Transverse colon (tissue), 4 donors: ENCODE results near the gene CLCA1. TPM values are rescaled to one million over a fixed set of nuclear protein-coding genes. Genes with fewer than 3 reads are reported as not detected.

Experiments
- DNase-seq: peaks from one replicate; pipeline ENCODE4 v3.0.0-alpha.2; 2019
- H3K27ac ChIP-seq, 4 donors: fragments of 200-600 bp; sonication (generic); 2 replicates each; pipeline ENCODE4 v1.5.1; 2016 to 2018; ENCODE audit warnings: inconsistent platforms in 4 of 4
- H3K27me3 ChIP-seq: fragments of 200-600 bp; sonication (generic); 2 replicates; pipeline ENCODE4 v1.5.1; 2017; ENCODE audit warnings: inconsistent platforms
- H3K36me3 ChIP-seq, 4 donors: fragments of 200-600 bp; sonication (generic); 2 replicates each; pipeline ENCODE4 v1.5.1; 2017 to 2019; ENCODE audit warnings: inconsistent platforms in 4 of 4
- H3K4me1 ChIP-seq, 4 donors: fragments of 200-600 bp; sonication (generic); 2 replicates each; pipeline ENCODE4 v1.5.1; 2017 to 2020; ENCODE audit warnings: inconsistent platforms in 4 of 4
- H3K4me3 ChIP-seq, 4 donors: fragments of 200-600 bp; sonication (generic); 1 replicate in 1 of 4; 2 replicates in 3 of 4; pipeline versions ENCODE4 v1.5.1 to v1.6.1; 2017 to 2019; ENCODE audit warnings: inconsistent platforms in 4 of 4
- H3K9me3 ChIP-seq, 2 donors: fragments of 200-600 bp; sonication (generic); 2 replicates each; pipeline ENCODE4 v1.5.1; 2017 to 2019; ENCODE audit warnings: inconsistent platforms in 2 of 2
- CTCF ChIP-seq, 5 experiments: fragments of 200-600 bp in 3 of 5; fragments of 450-650 bp in 2 of 5; sonication (generic) in 3 of 5; IDR thresholded peaks; 1 replicate in 2 of 5; 2 replicates in 3 of 5; pipeline ENCODE4 v1.5.1; 2016 to 2017; ENCODE audit warnings: antibody characterized with exemption in 5 of 5, inconsistent platforms in 3 of 5, mild to moderate bottlenecking in 2 of 5, moderate library complexity in 1 of 5
- EP300 ChIP-seq: sonication (generic); formaldehyde crosslinking; IDR thresholded peaks from one replicate; pipeline ENCODE4 v1.6.1; 2017; ENCODE audit warnings: antibody characterized with exemption, low read depth
- POLR2A ChIP-seq: fragments of 450-650 bp; IDR thresholded peaks from one replicate; pipeline ENCODE4 v1.6.1; 2016; ENCODE audit warnings: antibody characterized with exemption, mild to moderate bottlenecking, moderate library complexity
- POLR2AphosphoS5 ChIP-seq, 3 donors: sonication (generic); formaldehyde crosslinking; IDR thresholded peaks; one replicate each; pipeline ENCODE4 v1.6.1; 2016; ENCODE audit warnings: antibody characterized with exemption in 3 of 3
- WGBS, 2 donors: methylation state at CpG; one replicate each; pipeline ENCODE4 v1.1.5; 2018; ENCODE audit warnings: low coverage in 1 of 2; 5-methylcytosine and 5-hydroxymethylcytosine counted together
- in situ Hi-C, 4 donors: fragments of 200-750 bp; cut with MboI; loops; one replicate each; pipeline versions ENCODE4 v1.15.0 to v1.15.1; 2017; ENCODE audit warnings: low sequenced_read_pairs in 3 of 4, low pct_ligation_motif_present in 1 of 4, low pct_unique_long_range_greater_than_20kb in 1 of 4
- intact Hi-C: fragments of 100-400 bp; cut with DNase I; formaldehyde crosslinking; loops from one replicate; pipeline ENCODE4 v1.15.1; 2023; ENCODE audit warnings: low total_unique reads
- total RNA-seq, 4 donors: library from RNA; depleted of rRNA; stranded (reverse); fragments of >200 nt; gene quantifications; one replicate each; pipeline ENCODE4 v1.1.0, GENCODE V29; 2016

Gene CLCA1
- total RNA-seq, 4 donors from 2014 or later: 16.1 to 1,013 (median 168) TPM

- no peak for DNase-seq
- H3K27me3 ChIP-seq: no peaks in the 10 kb centered on the region
- no peaks in the 10 kb centered on the region for H3K36me3 ChIP-seq
- intact Hi-C loops: loop anchor here (10.0 kb wide), 1 partner anchor 60 kb away; no protein-coding TSS in a partner anchor
- whole genome bisulfite sequencing, 2 donors: 67 to 72% methylated on average over 1 of the region's 1 CpG
- peaks cover 0 to 21% (median 3%) of the 10 kb centered on the region in 4 donors for H3K4me1 ChIP-seq
- in situ Hi-C loops: loop anchor here in 1 of 4 donors (25.0 kb wide), 1 partner anchor 222 kb away; no protein-coding TSS in a partner anchor
- no peaks in the 10 kb centered on the region for H3K9me3 ChIP-seq
- TF ChIP-seq CTCF (IDR thresholded peaks at IDR 0.05): no peak
- TF ChIP-seq EP300: no peak
- TF ChIP-seq POLR2AphosphoS5 (IDR thresholded peaks at IDR 0.05): no peak
- no peak for TF ChIP-seq POLR2A
- no peak overlapping the region for H3K4me3 ChIP-seq
- H3K27ac ChIP-seq: no peak overlapping the region
Observed at GRCh38 chr1:86464819-86465218, 3.9 kb upstream of the CLCA1 start.

- Histone ChIP-seq H3K27me3 (no peaks in the 10 kb centered on the region), H3K36me3 (no peaks in the 10 kb centered on the region), H3K9me3 (no peaks in the 10 kb centered on the region), H3K27ac (no peak overlapping the region), H3K4me3 (no peak overlapping the region), H3K4me1 (peaks cover 0 to 11% (median 2%) of the 10 kb centered on the region in 4 donors)
- no peak for DNase-seq
- TF ChIP-seq POLR2A (no peak), EP300 (no peak), POLR2AphosphoS5 (IDR thresholded peaks at IDR 0.05) (no peak), CTCF (IDR thresholded peaks at IDR 0.05) (no peak)
- intact Hi-C loops: loop anchor here (10.0 kb wide), 1 partner anchor 59 kb away; no protein-coding TSS in a partner anchor
- WGBS, 2 donors: 80% methylated on average over 2 of the region's 2 CpGs; no CpG with 5 or more reads in 1 of the 2 donors
- in situ Hi-C loops: loop anchor here in 1 of 4 donors (25.0 kb wide), 1 partner anchor 221 kb away; no protein-coding TSS in a partner anchor
Observed at GRCh38 chr1:86466109-86466844, 2.5 kb upstream of the CLCA1 start.

- in situ Hi-C loops: loop anchor here in 1 of 4 donors (25.0 kb wide), 1 partner anchor 220 kb away; no protein-coding TSS in a partner anchor
- intact Hi-C loops: loop anchor here (10.0 kb wide), 1 partner anchor 58 kb away; no protein-coding TSS in a partner anchor
- Histone ChIP-seq H3K27ac (no peak overlapping the region), H3K27me3 (no peaks in the 10 kb centered on the region), H3K9me3 (no peaks in the 10 kb centered on the region), H3K36me3 (no peaks in the 10 kb centered on the region), H3K4me1 (peaks cover 0 to 7% (median 0%) of the 10 kb centered on the region in 4 donors), H3K4me3 (no peak overlapping the region)
- no peak for TF ChIP-seq POLR2A
- TF ChIP-seq CTCF (IDR thresholded peaks at IDR 0.05): no peak
- no peak for TF ChIP-seq EP300
- no peak for TF ChIP-seq POLR2AphosphoS5 (IDR thresholded peaks at IDR 0.05)
- WGBS, 2 donors: 64 to 80% methylated on average over 1 to 4 of the region's 4 CpGs
- no peak for DNase-seq
Observed at GRCh38 chr1:86466986-86467385, 1.7 kb upstream of the CLCA1 start.

GRCh38 chr1:86470859-86471258 lies 2.1 kb downstream of the CLCA1 start:
- Histone ChIP-seq H3K4me1 (peaks cover 0 to 7% (median 0%) of the 10 kb centered on the region in 4 donors), H3K27me3 (no peaks in the 10 kb centered on the region), H3K36me3 (no peaks in the 10 kb centered on the region), H3K4me3 (peak overlapping the region in 2 of 4 donors; percentile 8 to 10), H3K27ac (no peak overlapping the region), H3K9me3 (no peaks in the 10 kb centered on the region)
- TF ChIP-seq EP300 (no peak), CTCF (IDR thresholded peaks at IDR 0.05) (no peak), POLR2A (no peak), POLR2AphosphoS5 (IDR thresholded peaks at IDR 0.05) (no peak)
- WGBS, 2 donors: 78 to 87% methylated on average over 6 to 10 of the region's 10 CpGs
- intact Hi-C loops: no loop called here
- DNase-seq: no peak
- in situ Hi-C loops: loop anchor here in 1 of 4 donors (25.0 kb wide), 1 partner anchor 216 kb away; no protein-coding TSS in a partner anchor
